ENCODE measurements around the gene SLC5A10.

GRCh38 chr17:18966831-18967624 is 15.1 kb downstream of the SLC5A10 start:
- TF ChIP-seq GATA3 (IDR thresholded peaks at IDR 0.05; ENCODE audit: low read depth, low read length) (no peak), GATA2 (IDR thresholded peaks at IDR 0.05; ENCODE audit: low read depth, low read length) (no peak)
